Measurements from ENCODE around the gene FRMD4A.

The FRMD4A gene

DNA sequence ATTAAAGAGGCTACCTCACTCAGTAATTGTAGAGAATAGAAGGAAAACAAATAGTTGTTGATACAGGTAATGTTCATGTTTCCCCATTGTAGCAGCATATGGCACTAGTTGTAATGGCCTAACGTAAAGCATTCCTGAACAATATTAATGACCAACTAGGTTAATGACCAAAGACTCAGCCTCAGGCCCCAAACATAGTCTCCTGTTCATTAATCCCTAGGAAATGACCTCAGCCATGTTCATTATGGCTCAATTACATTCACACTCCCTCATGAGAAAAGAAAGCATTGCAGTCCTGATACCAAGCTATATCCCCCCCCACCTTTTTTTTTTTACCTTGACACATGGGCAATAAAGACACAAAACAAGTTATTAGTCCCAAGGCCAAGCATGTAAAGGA lies 12.7 kb downstream of the FRMD4A start:
- Histone ChIP-seq H3K36me3 (replicated peaks) (no peaks in the 10 kb centered on the region), H3K27me3 (replicated peaks) (no peaks in the 10 kb centered on the region), H3K4me3 (ENCODE audit: low read depth, low read length) (no peak overlapping the region), H3K27ac (no peak overlapping the region)
- in situ Hi-C loops (cut with HindIII; ENCODE audit: low pct_ligation_motif_present, low sequenced_read_pairs): no loop called here
- DNase-seq: no peak
- TF ChIP-seq, protein P1, sequence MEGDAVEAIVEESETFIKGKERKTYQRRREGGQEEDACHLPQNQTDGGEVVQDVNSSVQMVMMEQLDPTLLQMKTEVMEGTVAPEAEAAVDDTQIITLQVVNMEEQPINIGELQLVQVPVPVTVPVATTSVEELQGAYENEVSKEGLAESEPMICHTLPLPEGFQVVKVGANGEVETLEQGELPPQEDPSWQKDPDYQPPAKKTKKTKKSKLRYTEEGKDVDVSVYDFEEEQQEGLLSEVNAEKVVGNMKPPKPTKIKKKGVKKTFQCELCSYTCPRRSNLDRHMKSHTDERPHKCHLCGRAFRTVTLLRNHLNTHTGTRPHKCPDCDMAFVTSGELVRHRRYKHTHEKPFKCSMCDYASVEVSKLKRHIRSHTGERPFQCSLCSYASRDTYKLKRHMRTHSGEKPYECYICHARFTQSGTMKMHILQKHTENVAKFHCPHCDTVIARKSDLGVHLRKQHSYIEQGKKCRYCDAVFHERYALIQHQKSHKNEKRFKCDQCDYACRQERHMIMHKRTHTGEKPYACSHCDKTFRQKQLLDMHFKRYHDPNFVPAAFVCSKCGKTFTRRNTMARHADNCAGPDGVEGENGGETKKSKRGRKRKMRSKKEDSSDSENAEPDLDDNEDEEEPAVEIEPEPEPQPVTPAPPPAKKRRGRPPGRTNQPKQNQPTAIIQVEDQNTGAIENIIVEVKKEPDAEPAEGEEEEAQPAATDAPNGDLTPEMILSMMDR (IDR thresholded peaks at IDR 0.05; ENCODE audit: low read depth, low read length, missing control alignments): no peak

DNA sequence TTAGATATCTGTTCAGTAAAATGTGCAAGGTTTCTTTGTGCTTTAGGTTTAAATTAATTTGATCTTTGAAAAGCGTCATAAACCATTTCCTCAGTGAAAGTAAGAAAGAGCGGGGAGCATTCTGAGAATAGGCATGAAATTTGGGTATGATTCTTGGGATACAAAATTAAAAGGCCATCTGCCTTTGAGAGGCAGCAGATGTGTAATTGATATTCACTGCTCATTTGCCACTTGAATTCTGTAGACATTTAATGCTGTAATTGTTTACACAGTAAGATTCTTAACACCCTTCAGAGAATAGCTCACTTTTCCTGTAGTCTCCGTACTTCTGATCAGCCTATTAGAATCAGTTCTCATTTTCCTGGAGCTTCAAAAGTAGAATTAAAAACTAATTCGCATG lies 18.7 kb downstream of the FRMD4A start:
- in situ Hi-C loops (cut with HindIII; ENCODE audit: low pct_ligation_motif_present, low sequenced_read_pairs): no loop called here

DNA sequence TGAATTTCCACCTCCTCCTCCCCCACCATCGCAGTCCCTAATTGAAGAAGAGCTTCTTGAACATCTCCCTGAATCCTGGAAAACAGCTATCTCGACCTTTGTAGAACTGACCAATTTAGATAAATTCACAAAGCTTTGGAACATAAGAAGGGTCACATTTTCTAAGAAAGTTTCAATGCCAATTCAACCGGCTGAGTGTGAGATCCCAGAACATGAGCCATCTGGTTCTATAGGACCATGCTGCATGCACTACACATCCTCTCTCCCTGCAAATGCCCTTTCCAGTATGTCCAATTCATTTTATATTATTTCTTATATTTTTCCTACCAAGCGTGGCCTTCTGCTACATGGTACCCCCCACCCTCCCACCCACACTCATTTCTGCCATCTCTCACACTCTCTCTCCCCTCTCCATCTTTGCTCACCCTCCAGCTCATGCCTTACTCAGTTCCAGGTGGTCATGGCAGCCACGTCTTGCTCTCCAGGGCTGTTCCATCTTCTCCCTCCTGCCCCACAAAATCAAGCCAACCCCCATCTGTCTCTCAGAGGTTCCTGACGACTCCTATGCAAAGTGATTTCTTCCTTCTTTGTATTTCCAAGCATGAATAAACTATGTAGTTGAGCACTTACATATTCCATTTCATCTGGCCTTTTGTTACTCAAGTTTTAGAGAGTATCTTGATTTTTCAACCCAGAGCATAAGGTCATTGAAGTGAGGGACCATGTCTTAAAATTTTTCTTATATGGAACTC lies 19.3 kb downstream of the FRMD4A start:
- TF ChIP-seq, protein P1 (IDR thresholded peaks at IDR 0.05; ENCODE audit: low read depth, low read length, missing control alignments): no peak
- in situ Hi-C loops (cut with HindIII; ENCODE audit: low pct_ligation_motif_present, low sequenced_read_pairs): no loop called here
- H3K27ac ChIP-seq: no peak overlapping the region
- no peaks in the 10 kb centered on the region for H3K27me3 ChIP-seq (replicated peaks)
- H3K4me3 ChIP-seq (ENCODE audit: low read depth, low read length): no peak overlapping the region
- H3K36me3 ChIP-seq (replicated peaks): no peaks in the 10 kb centered on the region
- no peak for DNase-seq

More for the DNA sequence above, 18.7 kb downstream of the FRMD4A start:
- H3K27me3 ChIP-seq (replicated peaks): no peaks in the 10 kb centered on the region
- H3K36me3 ChIP-seq (replicated peaks): no peaks in the 10 kb centered on the region
- no peak for DNase-seq
- no peak overlapping the region for H3K27ac ChIP-seq
- H3K4me3 ChIP-seq (ENCODE audit: low read depth, low read length): no peak overlapping the region
- TF ChIP-seq, protein P1 (IDR thresholded peaks at IDR 0.05; ENCODE audit: low read depth, low read length, missing control alignments): no peak

DNA sequence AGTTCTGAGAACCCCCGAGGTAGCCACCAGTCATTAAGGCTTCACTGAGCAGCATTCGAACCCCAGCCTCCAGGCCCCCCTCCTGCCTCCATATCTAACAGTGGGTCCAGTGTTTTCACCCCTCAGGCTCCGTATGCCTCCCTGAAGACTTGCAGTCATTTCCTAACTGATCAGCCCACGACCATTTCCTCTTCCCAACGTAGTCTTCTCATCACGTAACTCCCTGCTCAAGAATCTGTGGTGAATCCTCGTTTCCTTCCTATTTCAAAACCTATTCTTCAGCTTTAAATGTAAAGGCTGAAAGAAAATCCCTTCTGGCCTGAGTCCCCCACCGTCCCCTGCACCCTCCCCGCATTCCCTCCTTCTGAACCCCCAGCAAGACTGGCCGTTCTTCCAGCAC lies 21.1 kb downstream of the FRMD4A start:
- H3K27ac ChIP-seq: no peak overlapping the region
- TF ChIP-seq, protein P1 (IDR thresholded peaks at IDR 0.05; ENCODE audit: low read depth, low read length, missing control alignments): no peak
- H3K36me3 ChIP-seq (replicated peaks): no peaks in the 10 kb centered on the region
- no peak for DNase-seq
- no peak overlapping the region for H3K4me3 ChIP-seq (ENCODE audit: low read depth, low read length)
- in situ Hi-C loops (cut with HindIII; ENCODE audit: low pct_ligation_motif_present, low sequenced_read_pairs): no loop called here
- no peaks in the 10 kb centered on the region for H3K27me3 ChIP-seq (replicated peaks)

DNA sequence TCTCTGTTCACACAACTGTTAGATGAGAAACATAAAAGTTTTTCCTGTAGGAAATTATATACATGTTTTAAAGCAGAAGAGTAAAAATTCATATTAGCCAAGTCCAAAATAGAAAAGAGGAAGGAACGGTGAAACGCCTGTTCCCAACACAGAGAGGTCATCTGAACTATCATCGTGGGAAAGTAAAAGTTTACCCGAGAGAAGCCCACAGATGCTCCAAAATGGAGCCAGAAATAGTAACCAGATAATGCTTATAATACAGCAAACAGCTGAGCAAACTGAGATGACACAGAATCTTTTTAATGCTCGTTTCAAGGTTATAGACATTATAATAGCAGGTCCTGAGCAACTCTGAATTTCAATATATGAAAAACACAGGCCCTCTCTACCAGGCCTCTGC lies 24.5 kb downstream of the FRMD4A start:
- H3K27ac ChIP-seq: no peak overlapping the region
- in situ Hi-C loops (cut with HindIII; ENCODE audit: low pct_ligation_motif_present, low sequenced_read_pairs): no loop called here
- no peaks in the 10 kb centered on the region for H3K27me3 ChIP-seq (replicated peaks)
- H3K36me3 ChIP-seq (replicated peaks): no peaks in the 10 kb centered on the region
- TF ChIP-seq, protein P1 (IDR thresholded peaks at IDR 0.05; ENCODE audit: low read depth, low read length, missing control alignments): no peak
- no peak for DNase-seq
- no peak overlapping the region for H3K4me3 ChIP-seq (ENCODE audit: low read depth, low read length)

DNA sequence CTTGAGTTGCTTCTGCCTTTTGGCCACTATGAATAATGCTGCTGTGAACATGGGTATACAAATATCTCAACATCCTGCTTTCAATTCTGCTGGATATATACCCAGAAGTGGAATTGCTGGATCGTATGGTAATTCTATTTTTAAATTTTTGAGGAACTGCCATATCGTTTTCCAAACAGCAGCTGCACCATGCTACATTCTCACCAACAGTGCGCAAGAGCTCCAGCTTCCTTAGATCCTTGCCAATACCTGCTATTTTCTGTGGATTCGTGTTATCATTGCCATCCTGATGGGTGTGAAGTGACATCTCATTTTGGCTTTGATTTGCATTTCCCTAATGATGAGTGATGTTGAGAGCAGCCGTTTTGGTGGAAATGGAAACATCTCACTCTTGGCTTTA lies 26.7 kb downstream of the FRMD4A start:
- TF ChIP-seq, protein P1 (IDR thresholded peaks at IDR 0.05; ENCODE audit: low read depth, low read length, missing control alignments): no peak
- H3K4me3 ChIP-seq (ENCODE audit: low read depth, low read length): no peak overlapping the region
- no peak overlapping the region for H3K27ac ChIP-seq
- no peak for DNase-seq
- H3K27me3 ChIP-seq (replicated peaks): no peaks in the 10 kb centered on the region
- H3K36me3 ChIP-seq (replicated peaks): no peaks in the 10 kb centered on the region
- in situ Hi-C loops (cut with HindIII; ENCODE audit: low pct_ligation_motif_present, low sequenced_read_pairs): no loop called here

Measured in brain microvascular endothelial cell (primary cell).